Stimulated activated CD4-positive, alpha-beta T cell treated with anti-CD3 and anti-CD28 coated beads, Interleukin-15, amount 100 ng/mL, for 1 hour (primary cell): Measurements from ENCODE around the gene LCE1C.

Source experiments
- DNase-seq, 2 donors: peaks; one replicate each; pipeline ENCODE4 v3.0.0-alpha.2; 2020; ENCODE audit warnings: low read depth in 1 of 2, low spot score in 1 of 2

The LCE1C gene

GRCh38 chr1:152806576-152806975 lies at the start of gene LCE1C:
Gene LCE1C (minus strand): TSS chr1:152806651. CDS start chr1:152805478, 1,173 bp downstream.
- DNase-seq, result no peak

- no peak for DNase-seq
These were observed 49.2 kb upstream of the LCE1C start for GRCh38 chr1:152855661-152856060.

- no peak for DNase-seq
These were observed 36.1 kb upstream of the LCE1C start, which contains the start of gene LCE6A for GRCh38 chr1:152842556-152842955. Gene LCE6A (plus strand): TSS chr1:152842856. CDS start chr1:152843521, 665 bp downstream.

GRCh38 chr1:152836870-152837269 lies 30.4 kb upstream of the LCE1C start:
- DNase-seq, result no peak

- DNase-seq, result no peak
These were observed 20.7 kb upstream of the LCE1C start, which contains the start of gene LCE1A for GRCh38 chr1:152827173-152827572. Gene LCE1A (plus strand): TSS chr1:152827473. CDS start chr1:152827473, 0 bp downstream.

GRCh38 chr1:152824964-152825363 lies 18.5 kb upstream of the LCE1C start:
- no peak for DNase-seq

- no peak for DNase-seq
These were observed 16.8 kb upstream of the LCE1C start for GRCh38 chr1:152823294-152823693.

GRCh38 chr1:152817309-152817708 lies 10.9 kb upstream of the LCE1C start:
- DNase-seq, result no peak

- DNase-seq, result no peak
These were observed 5.2 kb upstream of the LCE1C start, which contains the start of gene LCE1B for GRCh38 chr1:152811671-152812070. Gene LCE1B (plus strand): TSS chr1:152811971. CDS start chr1:152812447, 476 bp downstream.

- DNase-seq, result no peak
These were observed 4.6 kb upstream of the LCE1C start for GRCh38 chr1:152811050-152811449.

- DNase-seq, result no peak
These were observed 5.1 kb downstream of the LCE1C start for GRCh38 chr1:152801333-152801732.

GRCh38 chr1:152796421-152796820 lies 10.0 kb downstream of the LCE1C start, which contains the start of gene LCE1D:
Gene LCE1D (plus strand): TSS chr1:152796721. CDS start chr1:152797795, 1,074 bp downstream.
- no peak for DNase-seq

- no peak for DNase-seq
These were observed 10.8 kb downstream of the LCE1C start for GRCh38 chr1:152795686-152796085.

- DNase-seq, result no peak
These were observed 20.4 kb downstream of the LCE1C start, which contains the start of gene LCE1E for GRCh38 chr1:152786077-152786476. Gene LCE1E (plus strand): TSS chr1:152786257. CDS start chr1:152787300, 1,043 bp downstream.

- no peak for DNase-seq
These were observed 23.4 kb downstream of the LCE1C start for GRCh38 chr1:152783095-152783494.

- no peak for DNase-seq
These were observed 28.8 kb downstream of the LCE1C start for GRCh38 chr1:152777510-152778137.

- DNase-seq, result no peak
These were observed 30.1 kb downstream of the LCE1C start for GRCh38 chr1:152776361-152776760.

- no peak for DNase-seq
These were observed 31.6 kb downstream of the LCE1C start, which contains the start of gene LCE1F for GRCh38 chr1:152774875-152775274. Gene LCE1F (plus strand): TSS chr1:152775140. CDS start chr1:152776372, 1,232 bp downstream.

GRCh38 chr1:152770411-152770810 lies 36.0 kb downstream of the LCE1C start:
- no peak for DNase-seq

- no peak for DNase-seq
These were observed 37.5 kb downstream of the LCE1C start for GRCh38 chr1:152768847-152769533.

- DNase-seq, result no peak
These were observed 44.7 kb downstream of the LCE1C start for GRCh38 chr1:152761609-152762213.
